Activated CD8-positive, alpha-beta memory T cell treated with anti-CD3 and anti-CD28 coated beads, Interleukin-2, amount 50 U/mL, for 48 hours (primary cell): Measurements from ENCODE around the gene RPL41.

Source experiments
- DNase-seq: peaks from one replicate; pipeline ENCODE4 v3.0.0-alpha.2; 2020

Gene RPL41

GRCh38 chr12:56157201-56158028 is 41.0 kb downstream of the RPL41 start:
- DNase-seq: peak; percentile 79

GRCh38 chr12:56158029-56158925 is 41.8 kb downstream of the RPL41 start, which contains the start of gene MYL6:
Gene MYL6, plus strand, starts transcription at chr12:56158359. Its CDS starts 43 bp downstream, at chr12:56158402.
- DNase-seq: peak; percentile 92

GRCh38 chr12:56158926-56159461 is 42.6 kb downstream of the RPL41 start:
- DNase-seq: no peak

GRCh38 chr12:56159482-56160192 is 43.2 kb downstream of the RPL41 start:
- no peak for DNase-seq

- DNase-seq: peak; percentile 77
Measured at GRCh38 chr12:56160193-56160763, 43.8 kb downstream of the RPL41 start.

GRCh38 chr12:56160894-56161689 is 44.7 kb downstream of the RPL41 start:
- no peak for DNase-seq

GRCh38 chr12:56161690-56162351 is 45.4 kb downstream of the RPL41 start:
- no peak for DNase-seq

- DNase-seq: no peak
Measured at GRCh38 chr12:56162468-56163290, 46.2 kb downstream of the RPL41 start.

GRCh38 chr12:56163533-56164344 is 47.3 kb downstream of the RPL41 start:
- no peak for DNase-seq

- DNase-seq: no peak
Measured at GRCh38 chr12:56164345-56164729, 47.9 kb downstream of the RPL41 start.

GRCh38 chr12:56165369-56165768 is 48.9 kb downstream of the RPL41 start:
- no peak for DNase-seq
